MCF 10A (cell line): ENCODE results near the gene JAK3. TPM values are rescaled to one million over a fixed set of nuclear protein-coding genes. Genes with fewer than 3 reads are reported as not detected.

Source experiments
- BruUV-seq: library from RNA; stranded (reverse); fragments of 400-500 nt; replicated peaks from 2 replicates; lab custom pipeline; 2021; lab: Mats Ljungman, UMichigan
- CTCF ChIA-PET: fragments of 300-600 bp; sonication (Branson Sonifier 250); formaldehyde crosslinking; extraction: SDS; loops from one replicate; lab custom pipeline; 2021; ENCODE audit warnings: antibody characterized with exemption, inconsistent platforms; lab: Yijun Ruan, JAX
- POLR2A ChIA-PET: fragments of 300-600, 350-650 bp; sonication (Branson Sonifier 250); formaldehyde crosslinking; extraction: SDS; loops from one replicate; lab custom pipeline; 2020; ENCODE audit warnings: antibody characterized with exemption, inconsistent platforms; lab: Yijun Ruan, JAX
- DNase-seq: peaks from one replicate; pipeline ENCODE4 v3.0.0-alpha.2; 2018; ENCODE audit not compliant: unreplicated experiment
- H3K27ac Mint-ChIP-seq: one replicate; pipeline ENCODE4 v1.8.0; 2022; ENCODE audit warnings: mild to moderate bottlenecking, low read depth, mixed read lengths; ENCODE audit not compliant: unreplicated experiment
- H3K27me3 Mint-ChIP-seq: one replicate; pipeline ENCODE4 v1.8.0; 2022; ENCODE audit warnings: mixed read lengths; ENCODE audit not compliant: insufficient read depth, unreplicated experiment
- H3K36me3 Mint-ChIP-seq: one replicate; pipeline ENCODE4 v1.8.0; 2022; ENCODE audit warnings: mild to moderate bottlenecking, moderate library complexity, mixed read lengths; ENCODE audit not compliant: insufficient read depth, unreplicated experiment
- H3K4me1 Mint-ChIP-seq: one replicate; pipeline ENCODE4 v1.8.0; 2022; ENCODE audit warnings: mixed read lengths; ENCODE audit not compliant: insufficient read depth, unreplicated experiment
- H3K4me3 Mint-ChIP-seq: one replicate; pipeline ENCODE4 v1.8.0; 2022; ENCODE audit warnings: mild to moderate bottlenecking, moderate library complexity, mixed read lengths; ENCODE audit not compliant: unreplicated experiment
- H3K9me3 Mint-ChIP-seq: one replicate; pipeline ENCODE4 v1.8.0; 2022; ENCODE audit warnings: mixed read lengths; ENCODE audit not compliant: unreplicated experiment
- intact Hi-C: fragments of 100-400 bp; cut with micrococcal nuclease; formaldehyde crosslinking; loops from 2 replicates; pipeline ENCODE4 v1.14.1; 2022
- total RNA-seq: library from RNA; stranded (reverse); gene quantifications from 2 replicates; pipeline ENCODE4 v1.2.3, GENCODE V29; 2022
- TF ChIP-seq, protein P1 (sequence below): fragments of 200-600 bp; IDR thresholded peaks from one replicate; pipeline ENCODE4 v1.8.0; 2022; ENCODE audit warnings: antibody characterized with exemption, mild to moderate bottlenecking; ENCODE audit not compliant: unreplicated experiment

Gene JAK3
- total RNA-seq, 1 experiment from 2014 or later = not detected

DNA sequence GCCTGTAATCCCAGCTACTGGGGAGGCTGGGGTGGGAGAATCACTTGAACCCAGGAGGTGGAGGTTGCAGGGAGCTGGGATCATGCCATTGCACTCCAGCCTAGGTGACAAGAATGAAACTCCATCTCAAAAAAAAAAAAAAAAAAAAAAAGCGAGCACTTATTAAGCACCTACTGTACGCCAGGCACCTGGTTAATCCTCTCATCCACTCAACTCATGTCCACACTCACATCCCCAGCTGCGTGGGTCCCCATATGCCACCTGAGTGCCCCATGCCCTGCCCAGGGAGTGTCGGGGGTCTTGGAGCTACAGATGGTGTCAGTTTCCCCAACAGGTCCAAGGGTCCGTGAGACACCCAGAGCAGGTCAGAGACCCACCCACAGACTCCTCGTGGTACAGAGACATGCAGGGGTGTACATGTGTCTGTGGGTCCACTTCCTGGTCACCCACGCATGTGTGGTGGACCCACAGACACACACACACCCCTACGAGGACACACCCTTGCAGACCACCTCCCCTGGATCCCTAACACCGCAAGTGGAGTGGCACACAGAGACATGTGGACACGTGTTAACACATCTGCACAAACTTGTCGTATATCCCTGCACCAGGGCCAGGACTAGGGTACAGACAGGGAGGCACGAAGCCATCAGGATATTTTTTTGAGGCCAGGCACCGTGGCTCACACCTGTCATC, 30.0 kb downstream of the JAK3 start:
- Mint-ChIP-seq H3K9me3 (no peaks in the 10 kb centered on the region), H3K27me3 (no peaks in the 10 kb centered on the region), H3K4me1 (no peaks in the 10 kb centered on the region), H3K4me3 (no peak overlapping the region), H3K36me3 (no peaks in the 10 kb centered on the region), H3K27ac (no peak overlapping the region)
- POLR2A ChIA-PET = interaction anchor here (0.5 kb wide), 1 partner anchor 423 kb away, joined by 3 read pairs; no protein-coding TSS in a partner anchor
- TF ChIP-seq, protein P1, sequence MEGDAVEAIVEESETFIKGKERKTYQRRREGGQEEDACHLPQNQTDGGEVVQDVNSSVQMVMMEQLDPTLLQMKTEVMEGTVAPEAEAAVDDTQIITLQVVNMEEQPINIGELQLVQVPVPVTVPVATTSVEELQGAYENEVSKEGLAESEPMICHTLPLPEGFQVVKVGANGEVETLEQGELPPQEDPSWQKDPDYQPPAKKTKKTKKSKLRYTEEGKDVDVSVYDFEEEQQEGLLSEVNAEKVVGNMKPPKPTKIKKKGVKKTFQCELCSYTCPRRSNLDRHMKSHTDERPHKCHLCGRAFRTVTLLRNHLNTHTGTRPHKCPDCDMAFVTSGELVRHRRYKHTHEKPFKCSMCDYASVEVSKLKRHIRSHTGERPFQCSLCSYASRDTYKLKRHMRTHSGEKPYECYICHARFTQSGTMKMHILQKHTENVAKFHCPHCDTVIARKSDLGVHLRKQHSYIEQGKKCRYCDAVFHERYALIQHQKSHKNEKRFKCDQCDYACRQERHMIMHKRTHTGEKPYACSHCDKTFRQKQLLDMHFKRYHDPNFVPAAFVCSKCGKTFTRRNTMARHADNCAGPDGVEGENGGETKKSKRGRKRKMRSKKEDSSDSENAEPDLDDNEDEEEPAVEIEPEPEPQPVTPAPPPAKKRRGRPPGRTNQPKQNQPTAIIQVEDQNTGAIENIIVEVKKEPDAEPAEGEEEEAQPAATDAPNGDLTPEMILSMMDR = no peak
- BruUV-seq = no TSS peak
- CTCF ChIA-PET = interaction anchor here (0.7 kb wide), 2 partner anchors 19 to 1005 kb away, joined by 3 read pairs; no protein-coding TSS in a partner anchor
- no peak for DNase-seq
- intact Hi-C loops = no loop called here

DNA sequence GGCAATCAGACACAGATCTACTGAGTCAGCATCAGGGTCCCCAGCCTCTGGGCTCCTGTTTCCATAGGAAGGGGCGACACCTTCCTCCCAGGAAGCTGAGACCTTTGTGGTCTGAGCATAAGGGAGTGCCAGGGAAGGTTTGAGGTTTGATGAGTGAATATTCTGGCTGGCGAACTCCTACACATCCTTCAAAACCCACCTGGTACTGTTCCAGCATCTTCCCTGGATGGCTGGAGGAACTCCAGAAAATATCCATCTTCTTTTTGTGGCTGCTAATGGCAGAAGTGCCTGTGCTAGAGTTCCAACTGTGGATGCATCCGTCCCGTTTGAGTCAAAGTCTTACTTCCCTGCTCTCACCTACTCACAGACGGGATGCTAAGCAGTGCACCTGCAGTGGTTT, 35.7 kb downstream of the JAK3 start:
- Mint-ChIP-seq H3K4me1 (no peaks in the 10 kb centered on the region), H3K36me3 (no peaks in the 10 kb centered on the region), H3K27me3 (no peaks in the 10 kb centered on the region), H3K9me3 (no peaks in the 10 kb centered on the region), H3K27ac (no peak overlapping the region), H3K4me3 (no peak overlapping the region)
- ChIA-PET CTCF (no interaction called here), POLR2A (interaction anchor here (0.6 kb wide), 1 partner anchor 25 kb away, joined by 3 read pairs; no protein-coding TSS in a partner anchor)
- TF ChIP-seq, protein P1 = no peak
- intact Hi-C loops = no loop called here
- DNase-seq = no peak
- BruUV-seq = no TSS peak

DNA sequence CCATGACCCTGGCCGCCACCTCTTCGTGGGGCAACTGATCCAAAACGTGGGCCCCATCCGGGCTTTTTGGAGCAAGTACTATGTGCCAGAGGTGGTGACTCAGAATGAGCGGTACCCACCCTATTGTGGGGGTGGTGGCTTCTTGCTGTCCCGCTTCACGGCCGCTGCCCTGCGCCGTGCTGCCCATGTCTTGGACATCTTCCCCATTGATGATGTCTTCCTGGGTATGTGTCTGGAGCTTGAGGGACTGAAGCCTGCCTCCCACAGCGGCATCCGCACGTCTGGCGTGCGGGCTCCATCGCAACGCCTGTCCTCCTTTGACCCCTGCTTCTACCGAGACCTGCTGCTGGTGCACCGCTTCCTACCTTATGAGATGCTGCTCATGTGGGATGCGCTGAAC, 36.1 kb downstream of the JAK3 start:
- TF ChIP-seq, protein P1 = no peak
- CTCF ChIA-PET = no interaction called here

DNA sequence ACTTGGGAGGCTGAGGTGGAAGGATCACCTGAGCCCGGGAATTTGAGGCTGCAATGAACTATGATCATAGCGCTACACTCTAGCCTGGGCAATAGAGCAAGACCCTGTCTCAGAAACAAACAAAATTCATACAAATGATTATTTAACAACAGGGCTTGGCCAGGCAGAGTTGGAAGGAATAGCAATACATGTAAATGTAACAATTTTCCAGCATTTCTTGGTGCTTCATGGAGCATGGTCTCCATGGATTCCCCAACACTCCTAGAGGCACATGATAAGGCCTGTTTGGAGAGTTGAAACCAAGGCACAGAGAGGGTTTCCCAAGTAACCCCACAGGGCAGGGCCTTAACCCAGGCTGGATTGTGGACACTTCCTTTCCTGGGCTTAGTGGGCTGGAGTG, 36.7 kb downstream of the JAK3 start:
- H3K4me3 Mint-ChIP-seq = no peak overlapping the region
- ChIA-PET POLR2A (no interaction called here), CTCF (no interaction called here)
- H3K9me3 Mint-ChIP-seq = no peaks in the 10 kb centered on the region
- no peaks in the 10 kb centered on the region for H3K36me3 Mint-ChIP-seq
- H3K27ac Mint-ChIP-seq = no peak overlapping the region
- TF ChIP-seq, protein P1 = no peak
- no TSS peak for BruUV-seq
- H3K4me1 Mint-ChIP-seq = no peaks in the 10 kb centered on the region
- DNase-seq = no peak
- intact Hi-C loops = no loop called here
- H3K27me3 Mint-ChIP-seq = no peaks in the 10 kb centered on the region

More for the DNA sequence above, 36.1 kb downstream of the JAK3 start:
- intact Hi-C loops = no loop called here
- H3K27me3 Mint-ChIP-seq = no peaks in the 10 kb centered on the region
- no peak overlapping the region for H3K4me3 Mint-ChIP-seq
- H3K27ac Mint-ChIP-seq = no peak overlapping the region
- DNase-seq = no peak
- H3K4me1 Mint-ChIP-seq = no peaks in the 10 kb centered on the region
- no peaks in the 10 kb centered on the region for H3K36me3 Mint-ChIP-seq
- no TSS peak for BruUV-seq
- H3K9me3 Mint-ChIP-seq = no peaks in the 10 kb centered on the region
- POLR2A ChIA-PET = no interaction called here
